GM18870 (cell line): ENCODE measurements around the gene TLR10.
"Not testable (repeated sequence)": the region's sequence is repeated elsewhere in the genome, so short reads cannot be mapped to it uniquely, and the experiment has no call there.

Experiments
- ATAC-seq: cut with Tn5 transposase; IDR thresholded peaks from one replicate; pipeline ENCODE4 v1.9.1; 2021; ENCODE audit warnings: moderate library complexity; ENCODE audit not compliant: unreplicated experiment

TLR10 gene

GRCh38 chr4:38803833-38804653 lies 21.3 kb upstream of the TLR10 start:
- ATAC-seq, result peak; percentile 53

DNA sequence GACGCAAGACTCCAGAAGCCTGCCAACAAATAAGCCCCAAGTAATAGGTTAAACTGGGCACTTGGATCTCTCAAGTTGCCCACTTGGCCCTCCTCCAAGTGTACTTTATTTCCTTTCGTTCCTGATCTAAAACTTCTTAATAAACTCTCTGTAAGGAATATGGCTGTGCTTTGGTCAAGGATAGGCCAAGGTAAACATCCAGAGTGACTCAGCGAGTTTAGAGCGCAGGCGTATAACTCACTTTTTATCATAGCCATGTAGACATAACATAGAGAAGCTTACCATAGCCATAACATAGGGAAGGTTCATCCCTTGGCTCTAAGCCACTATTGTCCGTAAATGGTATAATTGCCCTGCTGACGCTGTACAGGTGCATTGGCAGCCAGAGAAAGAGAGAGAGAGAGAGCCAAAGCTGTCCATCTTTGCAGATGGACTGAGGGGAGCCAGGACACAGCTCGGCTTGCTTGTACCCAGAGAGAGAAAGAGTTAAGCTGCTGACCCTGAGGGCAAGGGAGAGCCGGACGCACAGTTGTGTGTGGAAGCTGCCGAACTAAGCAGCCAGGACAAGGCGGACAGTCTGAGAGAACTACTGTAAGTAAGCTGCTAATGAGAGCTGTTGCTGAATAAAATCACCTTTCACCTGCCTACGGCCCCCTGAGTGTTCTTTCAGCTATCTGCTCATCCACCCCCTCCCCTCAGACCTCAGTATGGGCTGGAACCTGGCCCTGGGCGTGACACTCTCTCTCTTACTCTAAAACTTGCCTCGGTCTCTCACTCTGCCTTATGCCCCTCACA lies 20.0 kb upstream of the TLR10 start:
- ATAC-seq, result no peak

DNA sequence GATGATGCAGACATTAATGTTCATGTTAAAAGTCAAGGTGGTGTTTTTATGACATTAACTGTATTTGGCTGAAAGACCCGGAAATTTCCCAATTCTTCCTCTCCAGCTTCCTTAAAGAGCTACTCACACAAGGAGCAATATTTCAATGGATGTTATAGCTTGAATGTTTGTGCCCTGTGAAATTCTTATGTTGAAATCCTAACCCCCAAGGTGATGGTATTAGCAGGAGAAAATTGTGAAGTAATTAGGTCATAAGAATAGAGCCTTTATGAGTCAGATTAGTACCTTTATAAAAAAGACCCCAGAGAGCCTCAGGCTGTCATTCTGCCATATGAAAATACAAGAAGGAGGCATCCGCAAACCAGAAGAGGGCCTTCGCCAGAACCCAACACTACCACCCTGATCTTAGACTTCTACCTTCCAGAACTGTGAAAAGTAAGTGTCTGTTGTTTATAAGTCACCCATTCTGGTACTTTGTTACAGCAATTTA lies 18.2 kb upstream of the TLR10 start:
- ATAC-seq, result no peak

GRCh38 chr4:38800366-38800765 lies 17.6 kb upstream of the TLR10 start:
- ATAC-seq, result no peak

- ATAC-seq, result no peak
Observed at GRCh38 chr4:38795087-38795486, 12.3 kb upstream of the TLR10 start.

DNA sequence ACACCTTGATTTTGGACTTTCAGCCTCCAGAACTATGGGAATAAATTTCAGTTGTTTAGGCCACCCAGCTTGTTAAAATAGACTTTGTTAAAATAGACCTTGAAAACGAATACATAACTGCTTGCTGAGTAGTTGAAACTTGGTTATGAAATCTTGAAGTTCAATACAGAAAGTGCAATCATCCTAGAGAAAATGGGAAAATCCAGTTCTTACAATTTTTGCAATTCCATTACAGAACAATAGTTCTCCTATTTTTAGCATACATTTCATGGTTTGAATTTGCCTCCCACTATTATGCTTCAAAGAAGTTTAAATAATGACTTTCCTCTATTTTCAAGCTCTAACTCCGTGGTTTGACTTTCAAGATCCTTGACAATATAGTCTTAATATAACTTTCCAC lies 11.3 kb upstream of the TLR10 start:
- no peak for ATAC-seq

DNA sequence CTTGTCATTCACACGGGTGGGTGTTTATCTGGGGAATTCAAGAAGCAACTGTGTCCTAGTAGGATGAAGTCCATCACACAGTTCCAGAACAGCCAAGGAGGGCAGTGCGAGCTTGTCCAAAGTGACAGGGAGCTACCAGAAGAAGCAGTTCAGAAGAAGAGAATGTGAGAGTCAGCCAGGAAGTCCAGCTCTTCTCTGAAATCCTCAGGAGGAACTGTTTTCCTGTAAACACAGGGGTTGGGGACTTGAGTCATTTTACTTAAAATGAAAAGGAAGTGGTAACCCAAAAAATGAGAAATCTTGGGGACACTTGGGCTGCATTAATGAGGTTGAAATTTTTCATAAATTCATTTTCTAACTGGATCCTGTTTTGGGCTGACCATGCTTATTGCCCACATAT lies 8.2 kb upstream of the TLR10 start:
- no peak for ATAC-seq

- no peak for ATAC-seq
Observed at GRCh38 chr4:38788317-38788716, 5.5 kb upstream of the TLR10 start.

GRCh38 chr4:38787693-38788092 lies 4.9 kb upstream of the TLR10 start:
- no peak for ATAC-seq

- ATAC-seq, result peak; percentile 51
Observed at GRCh38 chr4:38785901-38786402, 3.2 kb upstream of the TLR10 start.

GRCh38 chr4:38785041-38785790 lies 2.4 kb upstream of the TLR10 start:
- ATAC-seq, result no peak

DNA sequence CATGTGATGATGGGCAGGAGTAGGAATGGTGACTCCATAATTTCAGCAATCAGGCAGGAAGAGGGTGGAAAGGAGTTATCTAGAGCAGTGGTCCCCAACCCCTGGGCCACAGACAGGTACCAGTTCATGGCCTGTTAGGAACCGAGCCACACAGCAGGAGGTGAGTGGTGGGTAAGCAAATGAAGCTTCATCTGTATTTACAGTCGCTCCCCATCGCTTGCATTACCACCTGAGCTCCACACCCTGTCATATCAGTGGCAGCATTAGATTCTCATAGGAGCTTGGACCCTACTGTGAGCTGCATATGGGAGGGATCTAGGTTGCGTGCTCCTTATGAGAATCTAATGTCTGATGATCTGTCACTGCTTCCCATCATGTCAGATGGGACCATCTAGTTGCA lies 1.4 kb upstream of the TLR10 start:
- no peak for ATAC-seq

DNA sequence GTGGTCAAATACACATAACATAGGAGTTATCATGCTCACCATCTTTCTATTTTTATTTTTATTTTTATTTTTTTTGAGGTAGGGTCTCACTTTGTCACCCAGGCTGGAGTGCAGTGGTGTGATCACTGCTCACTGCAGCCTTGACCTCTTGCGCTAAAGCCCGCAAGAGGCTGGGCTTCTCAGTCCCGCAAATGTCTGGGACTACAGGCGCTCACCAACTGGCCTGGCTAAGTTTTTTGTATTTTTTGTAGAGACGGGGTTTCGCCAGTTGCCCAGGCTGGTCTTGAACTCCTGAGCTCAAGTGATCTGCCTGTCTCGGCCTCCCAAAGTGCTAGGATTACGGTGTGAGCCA lies 295 bp upstream of the TLR10 start:
- no peak for ATAC-seq

GRCh38 chr4:38781854-38782261 lies 932 bp downstream of the TLR10 start:
- ATAC-seq, result no peak

GRCh38 chr4:38780833-38781484 lies 1.8 kb downstream of the TLR10 start:
- no peak for ATAC-seq

GRCh38 chr4:38779790-38780189 lies 3.0 kb downstream of the TLR10 start:
- ATAC-seq, result no peak

DNA sequence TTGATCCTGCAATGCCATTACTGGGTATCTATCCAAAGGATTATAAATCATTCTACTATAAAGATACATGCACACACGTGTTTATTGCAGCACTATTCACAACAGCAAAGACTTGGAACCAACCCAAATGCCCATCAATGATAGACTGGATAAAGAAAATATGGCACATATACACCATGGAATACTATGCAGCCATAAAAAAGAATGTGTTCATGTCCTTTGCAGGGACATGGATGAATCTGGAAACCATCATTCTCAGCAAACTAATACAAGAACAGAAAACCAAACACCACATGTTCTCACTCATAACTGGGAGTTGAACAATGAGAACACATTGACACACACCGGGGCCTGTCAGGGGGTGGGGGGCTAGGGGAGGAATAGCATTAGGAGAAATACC lies 4.9 kb downstream of the TLR10 start:
- ATAC-seq, result not testable (repeated sequence)

DNA sequence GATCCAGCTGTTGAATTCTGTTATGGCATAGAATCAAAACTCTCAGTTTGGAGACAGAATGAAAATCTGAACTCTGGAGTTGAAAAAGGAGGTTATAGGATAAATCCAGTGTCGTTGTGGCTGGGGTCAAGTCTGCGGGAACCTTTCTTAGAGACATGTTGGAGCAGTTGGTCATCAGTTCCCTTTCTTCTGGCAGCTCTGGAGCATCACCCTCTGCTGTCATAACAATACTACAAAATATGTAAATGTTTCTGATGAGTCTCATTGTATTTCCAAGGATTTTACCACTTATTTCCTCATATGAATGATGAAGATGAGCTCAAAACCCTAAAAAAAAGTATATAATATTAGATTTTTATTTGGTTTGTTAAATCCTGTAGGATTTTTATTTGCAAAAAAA lies 7.5 kb downstream of the TLR10 start:
- ATAC-seq, result no peak

DNA sequence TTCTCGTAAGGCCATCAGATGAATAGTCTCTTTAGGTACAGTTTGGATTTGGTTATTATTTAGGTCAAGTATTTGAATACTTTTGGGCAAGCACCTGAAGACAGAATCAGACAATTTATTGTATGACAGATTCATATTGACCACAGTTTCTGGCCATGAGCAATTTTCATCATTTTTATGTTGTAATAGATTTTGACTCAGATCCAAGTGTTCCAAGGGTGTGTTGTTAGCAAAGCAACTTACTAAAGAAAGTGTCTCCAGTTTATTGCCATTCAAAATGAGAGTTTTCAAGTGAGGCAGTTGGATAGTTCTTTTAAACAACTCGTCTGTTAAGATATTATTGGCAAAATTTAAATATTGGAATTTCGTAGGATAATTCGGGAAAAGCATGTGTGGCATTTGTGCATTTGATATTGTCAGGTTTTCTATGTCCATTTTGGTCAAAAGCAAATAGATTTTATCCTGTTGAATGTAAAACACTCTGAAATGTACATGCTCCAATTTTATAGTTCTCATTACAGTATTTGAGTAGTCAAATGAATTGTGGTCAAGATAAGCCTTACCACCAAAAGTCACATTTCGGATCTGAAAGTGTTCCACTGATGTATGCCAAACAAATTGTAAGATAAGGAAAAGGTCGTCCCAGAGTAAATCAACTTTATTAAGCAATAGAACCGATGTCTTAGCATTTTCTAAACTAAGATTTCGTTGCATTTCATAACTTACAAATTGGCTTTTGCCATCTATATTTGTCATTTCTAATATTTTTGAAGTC lies 8.4 kb downstream of the TLR10 start:
- no peak for ATAC-seq

DNA sequence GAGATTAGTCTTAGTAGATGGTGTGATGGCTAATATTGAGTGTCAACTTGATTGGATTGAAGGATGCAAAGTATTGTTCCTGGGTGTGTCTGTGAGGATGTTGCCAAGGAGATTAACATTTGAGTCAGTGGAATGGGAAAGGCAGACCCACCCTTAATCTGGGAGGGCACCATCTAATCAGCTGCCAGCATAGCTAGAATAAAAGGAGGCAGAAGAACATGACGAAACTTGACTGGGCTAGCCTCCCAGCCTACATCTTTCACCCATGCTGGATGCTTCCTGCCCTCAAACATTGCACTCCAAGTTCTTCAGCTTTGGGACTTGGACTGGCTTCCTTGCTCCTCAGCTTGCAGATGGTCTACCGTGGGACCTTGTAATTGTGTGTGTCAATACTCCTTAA lies 12.5 kb downstream of the TLR10 start:
- ATAC-seq, result not testable (repeated sequence)
